GM21576 (cell line): ENCODE measurements around the gene WDR37.

Source experiments
- ATAC-seq: cut with Tn5 transposase; IDR thresholded peaks from one replicate; pipeline ENCODE4 v1.9.1; 2021; ENCODE audit warnings: mild to moderate bottlenecking, moderate library complexity; ENCODE audit not compliant: unreplicated experiment

WDR37 gene

GRCh38 chr10:1123972-1124371 lies 67.8 kb downstream of the WDR37 start:
- no peak for ATAC-seq

- ATAC-seq: no peak
These were observed 68.6 kb downstream of the WDR37 start for GRCh38 chr10:1124796-1125195.

GRCh38 chr10:1126461-1126860 lies 70.3 kb downstream of the WDR37 start:
- ATAC-seq: no peak

- no peak for ATAC-seq
These were observed 71.4 kb downstream of the WDR37 start for GRCh38 chr10:1127629-1128028.

- no peak for ATAC-seq
These were observed 71.9 kb downstream of the WDR37 start for GRCh38 chr10:1128115-1128514.

- no peak for ATAC-seq
These were observed 72.5 kb downstream of the WDR37 start for GRCh38 chr10:1128649-1129048.

- ATAC-seq: no peak
These were observed 74.0 kb downstream of the WDR37 start for GRCh38 chr10:1130226-1130625.

- ATAC-seq: no peak
These were observed 75.0 kb downstream of the WDR37 start for GRCh38 chr10:1130995-1131790.

GRCh38 chr10:1132584-1132983 lies 76.4 kb downstream of the WDR37 start:
- ATAC-seq: no peak

GRCh38 chr10:1133495-1134045 lies 77.4 kb downstream of the WDR37 start:
- no peak for ATAC-seq

- ATAC-seq: no peak
These were observed 78.0 kb downstream of the WDR37 start for GRCh38 chr10:1134156-1134555.

GRCh38 chr10:1136268-1136667 lies 80.1 kb downstream of the WDR37 start:
- ATAC-seq: no peak

GRCh38 chr10:1137499-1138163 lies 81.4 kb downstream of the WDR37 start:
- no peak for ATAC-seq

- ATAC-seq: no peak
These were observed 82.3 kb downstream of the WDR37 start for GRCh38 chr10:1138529-1138928.

- ATAC-seq: no peak
These were observed 85.1 kb downstream of the WDR37 start for GRCh38 chr10:1141261-1141660.

- ATAC-seq: no peak
These were observed 85.5 kb downstream of the WDR37 start for GRCh38 chr10:1141701-1142100.

GRCh38 chr10:1142596-1142995 lies 86.4 kb downstream of the WDR37 start:
- ATAC-seq: no peak

GRCh38 chr10:1147810-1148209 lies 91.6 kb downstream of the WDR37 start:
- ATAC-seq: no peak

GRCh38 chr10:1148855-1149605 lies 92.8 kb downstream of the WDR37 start:
- ATAC-seq: no peak

GRCh38 chr10:1149793-1150637 lies 93.8 kb downstream of the WDR37 start:
- no peak for ATAC-seq

- no peak for ATAC-seq
These were observed 94.4 kb downstream of the WDR37 start for GRCh38 chr10:1150638-1150955.
